ENCODE data around the gene GNPTAB.
A peak's percentile ranks its signal among the peaks of the same experiment; 100 is the strongest.

Gene GNPTAB

GRCh38 chr12:101727098-101727497 is 103.7 kb downstream of the GNPTAB start:
- no peak for DNase-seq

DNA sequence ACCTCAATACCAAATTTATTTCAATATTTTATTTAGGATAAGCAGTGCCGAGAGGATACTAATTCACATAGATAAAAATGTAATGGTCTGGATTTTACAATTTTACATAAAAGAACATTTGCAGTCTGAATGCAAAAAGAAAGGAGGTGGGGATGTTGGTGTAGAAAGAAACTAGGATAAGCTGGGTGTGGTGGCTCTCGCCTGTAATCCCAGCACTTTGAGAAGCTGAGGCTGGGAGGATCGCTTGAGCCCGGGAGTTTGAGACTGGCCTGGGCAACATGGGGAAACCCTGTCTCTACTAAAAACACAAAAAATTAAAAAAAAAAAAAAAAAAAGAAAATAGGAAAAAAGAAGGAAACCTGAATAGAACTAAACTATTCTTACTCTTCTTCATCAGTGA is 108.4 kb downstream of the GNPTAB start:
- no peak for DNase-seq

- no peak for DNase-seq
Observed at GRCh38 chr12:101720118-101720517, 110.6 kb downstream of the GNPTAB start.

- no peak for DNase-seq
Observed at GRCh38 chr12:101719566-101719965, 111.2 kb downstream of the GNPTAB start.

DNA sequence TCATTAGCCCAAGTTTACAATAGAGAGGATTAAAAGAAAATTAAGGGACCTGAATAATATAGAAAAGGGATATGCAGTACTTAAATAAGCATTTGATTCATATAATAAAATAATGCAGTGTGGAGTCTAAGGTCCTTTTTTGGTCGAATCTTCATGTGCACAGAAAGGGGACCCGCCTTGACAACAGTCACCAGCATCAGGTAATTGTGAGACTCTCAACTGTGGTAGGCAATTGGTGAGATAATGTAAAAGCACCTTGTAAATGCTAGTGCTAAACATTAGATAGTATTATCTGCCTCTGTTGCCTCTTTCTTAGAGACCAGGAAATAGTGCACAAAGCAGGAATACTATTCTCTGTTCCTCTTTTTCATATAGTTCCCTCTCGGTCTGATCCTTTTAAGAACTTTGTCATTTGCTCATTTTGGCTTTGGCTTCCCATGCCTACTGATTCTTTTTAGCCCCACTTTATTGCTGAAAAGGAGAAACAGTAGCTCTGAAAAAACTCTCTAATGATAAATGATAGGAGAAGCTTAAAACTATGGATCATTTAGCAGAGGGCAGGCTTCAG is 115.8 kb downstream of the GNPTAB start:
- DNase-seq = no peak

DNA sequence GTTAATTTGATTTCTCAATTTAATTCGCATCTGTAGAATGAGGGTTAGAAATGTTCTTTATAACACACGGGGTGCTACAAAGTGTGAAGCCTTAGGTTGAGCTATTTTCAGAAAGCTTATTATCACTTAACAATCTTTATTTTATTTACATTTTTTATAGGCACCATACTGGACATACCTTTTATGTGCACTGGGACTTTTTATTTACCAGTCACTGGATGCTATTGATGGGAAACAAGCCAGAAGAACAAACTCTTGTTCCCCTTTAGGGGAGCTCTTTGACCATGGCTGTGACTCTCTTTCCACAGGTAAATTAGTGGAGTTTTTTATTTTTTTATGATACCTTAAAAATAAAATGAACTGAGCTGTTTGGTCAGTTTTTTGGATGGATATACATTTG is 116.8 kb downstream of the GNPTAB start:
- DNase-seq = no peak

GRCh38 chr12:101713059-101713682 is 117.6 kb downstream of the GNPTAB start:
- DNase-seq = no peak

DNA sequence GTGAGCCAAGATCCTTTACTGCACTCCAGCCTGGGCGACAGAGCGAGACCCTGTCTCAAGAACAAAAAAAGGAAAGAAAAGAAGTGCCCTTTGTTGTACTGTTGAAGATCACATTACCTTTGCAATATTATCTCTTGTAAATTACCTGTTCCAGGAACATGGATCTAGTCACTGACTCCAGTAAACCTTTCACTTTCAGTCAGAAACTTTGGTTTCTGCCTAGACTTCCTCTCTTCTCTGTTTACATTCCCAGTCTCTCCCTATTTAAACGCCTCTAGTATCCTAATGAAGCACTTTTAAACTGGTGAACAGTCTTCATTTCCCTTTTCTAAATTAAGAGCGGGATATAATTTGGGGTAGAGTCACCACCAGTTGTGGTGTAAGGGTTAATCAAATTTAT is 120.5 kb downstream of the GNPTAB start:
- no peak for DNase-seq

GRCh38 chr12:101707131-101707782 is 123.5 kb downstream of the GNPTAB start:
- no peak for DNase-seq

- DNase-seq = no peak
Observed at GRCh38 chr12:101706403-101706802, 124.4 kb downstream of the GNPTAB start.

- DNase-seq = no peak
Observed at GRCh38 chr12:101703487-101703886, 127.3 kb downstream of the GNPTAB start.

- no peak for DNase-seq
Observed at GRCh38 chr12:101700299-101700820, 130.4 kb downstream of the GNPTAB start.

DNA sequence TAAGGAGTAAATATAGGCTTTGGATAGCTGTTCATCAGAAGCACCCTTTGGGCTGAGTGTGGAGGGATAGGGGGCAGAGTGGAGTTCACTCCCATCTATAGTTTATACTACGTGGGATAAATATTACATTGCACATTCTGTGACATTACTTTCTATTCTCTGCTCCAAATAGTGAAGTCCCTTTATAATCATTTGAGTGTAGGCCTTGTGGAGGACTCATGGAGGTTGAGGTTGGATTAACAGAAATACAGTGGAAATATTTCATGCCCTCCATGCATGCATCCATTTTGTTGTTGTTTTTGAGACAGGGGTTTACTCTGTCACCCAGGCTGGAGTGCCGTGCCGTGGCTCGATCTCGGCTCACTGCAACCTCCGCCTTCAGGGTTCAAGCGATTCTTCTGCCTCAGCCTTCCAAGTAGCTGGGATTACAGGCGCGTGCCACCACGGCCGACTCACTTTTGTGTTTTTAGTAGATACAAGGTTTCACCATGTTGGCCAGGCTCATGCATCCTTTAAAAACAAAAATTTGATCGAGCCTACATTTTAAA is 131.9 kb downstream of the GNPTAB start:
- DNase-seq = peak; percentile 8

GRCh38 chr12:101697930-101698799 is 132.6 kb downstream of the GNPTAB start:
- DNase-seq = peak; percentile 51

- DNase-seq = peak; percentile 82
Observed at GRCh38 chr12:101697197-101697929, 133.4 kb downstream of the GNPTAB start, which contains the start of gene CHPT1. TSS of gene CHPT1 (plus strand) at chr12:101697640. CDS start at chr12:101697862, 222 bp downstream.

- DNase-seq = peak; percentile 14
Observed at GRCh38 chr12:101696251-101697196, 134.2 kb downstream of the GNPTAB start.

- DNase-seq = no peak
Observed at GRCh38 chr12:101695706-101696105, 135.1 kb downstream of the GNPTAB start.
